Smooth muscle cell of the umbilical artery (primary cell): ENCODE measurements around the gene PRKACG. TPM values are rescaled to one million over a fixed set of nuclear protein-coding genes. Genes with fewer than 3 reads are reported as not detected.

Experiments used
- total RNA-seq: library from RNA; depleted of rRNA; stranded (reverse); fragments of >200 nt; gene quantifications from 2 replicates; pipeline ENCODE4 v1.2.3, GENCODE V29; 2014

The PRKACG gene
- total RNA-seq: not detected in 2 replicates

GRCh38 chr9:69014013-69014412, at the start of gene PRKACG:
TSS of gene PRKACG (minus strand) at chr9:69014113. CDS start at chr9:69014092, 21 bp downstream.

DNA sequence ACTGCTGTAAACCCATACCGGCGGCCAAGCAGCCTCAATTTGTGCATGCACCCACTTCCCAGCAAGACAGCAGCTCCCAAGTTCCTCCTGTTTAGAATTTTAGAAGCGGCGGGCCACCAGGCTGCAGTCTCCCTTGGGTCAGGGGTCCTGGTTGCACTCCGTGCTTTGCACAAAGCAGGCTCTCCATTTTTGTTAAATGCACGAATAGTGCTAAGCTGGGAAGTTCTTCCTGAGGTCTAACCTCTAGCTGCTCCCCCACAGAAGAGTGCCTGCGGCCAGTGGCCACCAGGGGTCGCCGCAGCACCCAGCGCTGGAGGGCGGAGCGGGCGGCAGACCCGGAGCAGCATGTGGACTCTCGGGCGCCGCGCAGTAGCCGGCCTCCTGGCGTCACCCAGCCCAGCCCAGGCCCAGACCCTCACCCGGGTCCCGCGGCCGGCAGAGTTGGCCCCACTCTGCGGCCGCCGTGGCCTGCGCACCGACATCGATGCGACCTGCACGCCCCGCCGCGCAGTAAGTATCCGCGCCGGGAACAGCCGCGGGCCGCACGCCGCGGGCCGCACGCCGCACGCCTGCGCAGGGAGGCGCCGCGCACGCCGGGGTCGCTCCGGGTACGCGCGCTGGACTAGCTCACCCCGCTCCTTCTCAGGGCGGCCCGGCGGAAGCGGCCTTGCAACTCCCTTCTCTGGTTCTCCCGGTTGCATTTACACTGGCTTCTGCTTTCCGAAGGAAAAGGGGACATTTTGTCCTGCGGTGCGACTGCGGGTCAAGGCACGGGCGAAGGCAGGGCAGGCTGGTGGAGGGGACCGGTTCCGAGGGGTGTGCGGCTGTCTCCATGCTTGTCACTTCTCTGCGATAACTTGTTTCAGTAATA, 21.8 kb upstream of the PRKACG start, which contains the start of gene FXN:
Gene FXN, plus strand, starts transcription at position 315 of the 871 bp plus-strand sequence. Its CDS starts 31 bp downstream, at position 346.

Other genes with a start within 250 kb of the PRKACG start
- 1.5 and 2.4 TPM in 2 replicates for gene FXN, start 21.6 kb upstream of the PRKACG start, total RNA-seq
- gene TJP2, start 160.2 kb upstream of the PRKACG start, total RNA-seq: 13.1 and 39.3 TPM in 2 replicates